Measurements from ENCODE around the gene MINDY1. TPM values are rescaled to one million over a fixed set of nuclear protein-coding genes. Genes with fewer than 3 reads are reported as not detected.

The MINDY1 gene
- total RNA-seq, 1 donor from 2014 or later, result 10.0 TPM

DNA sequence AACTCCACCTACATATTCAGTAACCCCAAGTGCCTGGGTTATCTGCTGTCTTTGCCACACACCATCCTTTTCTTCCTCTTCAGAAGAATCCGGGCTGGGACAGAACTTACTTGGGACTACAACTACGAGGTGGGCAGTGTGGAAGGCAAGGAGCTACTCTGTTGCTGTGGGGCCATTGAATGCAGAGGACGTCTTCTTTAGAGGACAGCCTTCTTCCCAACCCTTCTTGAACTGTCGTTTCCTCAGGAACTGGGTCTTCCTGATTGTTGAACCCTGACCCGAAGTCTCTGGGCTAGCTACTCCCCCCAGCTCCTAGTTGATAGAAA, 42.6 kb downstream of the MINDY1 start:
- no peak for DNase-seq

DNA sequence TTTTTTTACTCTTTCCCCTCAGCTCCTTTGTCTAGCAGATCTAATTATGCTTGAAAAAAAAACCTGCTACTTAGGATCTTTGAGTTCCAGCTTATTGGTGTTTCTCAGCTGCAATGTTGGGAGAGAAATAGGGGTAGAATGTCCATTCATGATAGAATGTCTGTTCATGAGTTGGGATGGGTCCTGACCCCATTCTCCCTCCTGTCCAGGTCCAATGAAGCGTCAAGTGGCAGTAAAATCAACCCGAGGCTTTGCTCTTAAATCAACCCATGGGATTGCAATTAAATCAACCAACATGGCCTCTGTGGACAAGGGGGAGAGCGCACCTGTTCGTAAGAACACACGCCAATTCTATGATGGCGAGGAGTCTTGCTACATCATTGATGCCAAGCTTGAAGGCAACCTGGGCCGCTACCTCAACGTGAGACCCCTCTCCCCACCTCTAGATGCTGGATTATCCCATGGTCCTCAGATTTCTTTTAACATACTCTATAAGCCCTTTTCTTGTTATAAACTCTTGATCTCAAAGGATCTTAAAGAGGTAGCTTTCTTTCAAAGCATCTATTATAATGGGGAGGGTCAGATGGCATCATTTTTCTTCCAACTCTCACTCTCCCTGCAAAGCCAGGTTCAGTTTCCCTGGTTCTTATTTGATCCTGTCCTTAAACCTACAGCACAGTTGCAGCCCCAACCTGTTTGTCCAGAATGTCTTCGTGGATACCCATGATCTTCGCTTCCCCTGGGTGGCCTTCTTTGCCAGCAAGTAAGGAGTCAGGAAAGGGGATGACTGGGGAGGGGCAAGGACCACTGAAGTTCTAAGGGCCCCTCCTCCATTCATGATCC, 43.2 kb downstream of the MINDY1 start:
- DNase-seq, result no peak

DNA sequence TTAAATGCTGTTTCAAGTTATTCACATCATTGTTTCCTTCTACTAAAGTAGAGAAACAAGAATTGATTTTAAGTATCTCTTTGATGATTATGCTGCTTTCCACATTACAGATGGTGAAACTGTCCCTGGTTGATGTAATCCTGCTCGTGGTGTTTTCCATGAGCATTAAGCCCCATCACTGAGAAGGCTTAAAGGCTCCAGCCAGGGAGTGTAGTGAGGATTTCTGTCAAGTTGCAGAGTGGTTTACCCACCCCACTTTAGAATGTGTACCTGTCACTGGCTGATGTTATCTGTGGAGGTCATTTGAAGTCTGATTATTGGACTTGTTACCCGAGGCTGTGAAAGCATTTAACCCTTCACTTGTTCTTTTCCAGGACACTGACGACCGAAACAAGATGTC, 44.9 kb downstream of the MINDY1 start:
- DNase-seq, result no peak

DNA sequence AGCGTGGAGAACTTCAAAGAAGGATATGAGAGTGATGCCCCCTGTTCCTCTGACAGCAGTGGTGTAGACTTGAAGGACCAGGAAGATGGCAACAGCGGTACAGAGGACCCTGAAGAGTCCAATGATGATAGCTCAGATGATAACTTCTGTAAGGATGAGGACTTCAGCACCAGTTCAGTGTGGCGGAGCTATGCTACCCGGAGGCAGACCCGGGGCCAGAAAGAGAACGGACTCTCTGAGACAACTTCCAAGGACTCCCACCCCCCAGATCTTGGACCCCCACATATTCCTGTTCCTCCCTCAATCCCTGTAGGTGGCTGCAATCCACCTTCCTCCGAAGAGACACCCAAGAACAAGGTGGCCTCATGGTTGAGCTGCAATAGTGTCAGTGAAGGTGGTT, 46.1 kb downstream of the MINDY1 start:
- DNase-seq, result no peak

DNA sequence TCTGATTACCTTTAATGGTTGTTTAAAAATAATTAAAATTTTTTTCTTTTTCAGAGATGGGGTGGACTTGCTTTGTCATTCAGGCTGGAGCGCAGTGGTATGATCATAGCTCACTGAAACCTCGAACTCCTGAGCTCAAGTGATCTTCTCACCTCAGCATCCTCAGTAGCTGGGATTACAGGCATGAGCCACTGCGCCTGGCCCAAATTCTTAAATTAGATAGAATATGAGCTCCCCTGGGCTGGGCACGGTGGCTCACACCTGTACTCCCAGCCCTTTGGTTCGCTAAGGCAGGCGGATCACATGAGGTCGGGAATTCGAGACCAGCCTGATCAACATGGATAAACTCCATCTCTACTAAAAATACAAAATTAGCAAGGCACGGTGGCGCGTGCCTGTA, 49.0 kb downstream of the MINDY1 start:
- no peak for DNase-seq

DNA sequence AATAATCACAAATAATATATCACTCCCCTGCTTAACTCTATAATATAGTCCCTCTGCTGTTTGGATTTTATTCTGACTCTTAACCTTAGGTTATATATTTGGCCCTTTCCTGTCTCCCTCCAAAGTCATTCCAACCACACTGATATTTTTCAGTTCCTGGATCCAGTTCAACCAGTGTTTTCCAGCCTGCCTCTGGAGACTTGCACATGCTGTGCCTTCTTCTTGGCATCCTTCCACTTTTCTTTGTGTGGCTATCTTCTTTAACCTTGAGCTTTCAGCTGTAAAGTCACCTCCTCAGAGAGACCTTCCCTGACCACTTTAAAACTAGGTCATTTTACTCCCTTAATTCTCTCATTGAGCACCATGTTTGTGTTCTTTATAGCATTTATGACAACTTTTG, 51.4 kb downstream of the MINDY1 start:
- no peak for DNase-seq

DNA sequence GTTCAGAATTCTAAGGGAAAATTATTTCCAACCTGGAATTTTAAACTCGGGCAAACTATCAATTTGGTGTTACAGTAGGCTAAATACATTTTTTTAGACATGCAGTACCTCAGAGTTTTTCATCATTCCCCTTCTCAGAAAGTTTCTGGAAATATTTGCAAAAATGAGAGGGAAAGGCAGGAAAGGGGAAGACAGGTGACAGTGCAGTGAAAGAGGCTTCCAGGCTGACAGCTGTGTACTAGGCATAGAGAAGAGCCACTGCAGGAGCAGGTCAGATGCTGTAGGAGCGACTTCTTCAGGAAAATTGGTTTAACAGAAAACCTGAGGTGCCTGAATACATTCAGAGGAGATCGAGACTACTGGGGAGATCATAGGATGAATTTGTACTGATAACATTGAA, 52.0 kb downstream of the MINDY1 start:
- DNase-seq, result no peak

Other genes starting within 250 kb of the MINDY1 start
- gene CTSS, start 241.1 kb downstream of the MINDY1 start, total RNA-seq, result 57.5 and 63.3 TPM in 2 replicates
- 0.68 and 0.84 TPM in 2 replicates for gene CTSK, start 198.6 kb downstream of the MINDY1 start, total RNA-seq
- gene ARNT, start 130.3 kb downstream of the MINDY1 start, total RNA-seq, result 30.5 and 41.6 TPM in 2 replicates
- gene CTXND2, start 119.8 kb downstream of the MINDY1 start, total RNA-seq, result not detected in 2 replicates
- gene SETDB1, start 80.5 kb downstream of the MINDY1 start, total RNA-seq, result 38.1 and 45.3 TPM in 2 replicates
- 71.6 and 96.6 TPM in 2 replicates for gene CERS2, start 32.1 kb downstream of the MINDY1 start, total RNA-seq
- gene ANXA9, start 24.6 kb downstream of the MINDY1 start, total RNA-seq, result not detected in 2 replicates
- gene PRUNE1, start 1.5 kb upstream of the MINDY1 start, total RNA-seq, result 6.0 and 8.7 TPM in 2 replicates
- 0.17 and 0.33 TPM in 2 replicates for gene BNIPL, start 29.7 kb upstream of the MINDY1 start, total RNA-seq
- 1.1 and 1.4 TPM in 2 replicates for gene C1orf56, start 40.8 kb upstream of the MINDY1 start, total RNA-seq
- gene CDC42SE1, start 52.7 kb upstream of the MINDY1 start, total RNA-seq, result 63.1 and 78.6 TPM in 2 replicates
- 1.2 and 3.6 TPM in 2 replicates for gene MLLT11, start 53.5 kb upstream of the MINDY1 start, total RNA-seq
- 6.3 and 10.7 TPM in 2 replicates for gene GABPB2, start 63.9 kb upstream of the MINDY1 start, total RNA-seq
- 21.3 and 33.4 TPM in 2 replicates for gene SEMA6C, start 139.7 kb upstream of the MINDY1 start, total RNA-seq
- gene TNFAIP8L2, start 149.7 kb upstream of the MINDY1 start, total RNA-seq, result 0.14 TPM in 1 of 2 replicates, not detected in the other
- 3.3 and 5.3 TPM in 2 replicates for gene LYSMD1, start 159.0 kb upstream of the MINDY1 start, total RNA-seq
- 21.1 and 23.8 TPM in 2 replicates for gene SCNM1, start 159.2 kb upstream of the MINDY1 start, total RNA-seq
- 0.56 TPM in 1 of 2 replicates, not detected in the other for gene TMOD4, start 169.1 kb upstream of the MINDY1 start, total RNA-seq
- gene VPS72, start 183.3 kb upstream of the MINDY1 start, total RNA-seq, result 46.8 and 64.3 TPM in 2 replicates
- 44.4 and 57.6 TPM in 2 replicates for gene PIP5K1A, start 191.7 kb upstream of the MINDY1 start, total RNA-seq
- gene PSMD4, start 247.8 kb upstream of the MINDY1 start, total RNA-seq, result 231 and 242 TPM in 2 replicates